ENCODE measurements around the gene TTC28.

DNA sequence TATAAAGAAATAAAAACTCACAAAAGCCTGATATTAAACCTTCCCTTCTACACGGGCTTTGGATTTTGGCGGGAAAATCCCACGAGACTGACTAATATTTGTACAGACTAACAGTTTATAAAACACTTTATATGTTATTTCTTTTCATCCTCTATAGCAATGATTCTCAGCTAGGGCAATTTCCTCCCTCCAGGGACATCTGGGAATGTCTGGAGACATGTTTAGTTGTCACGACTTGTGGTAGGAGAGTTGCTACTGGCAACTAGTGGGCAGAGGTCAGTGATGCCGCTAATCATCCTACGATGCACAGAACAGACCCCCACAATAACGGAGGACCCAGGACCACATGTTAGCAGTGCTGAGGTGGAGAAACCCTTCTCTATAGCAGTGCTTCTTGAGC is 455.8 kb downstream of the TTC28 start:
- TF ChIP-seq, protein P1, sequence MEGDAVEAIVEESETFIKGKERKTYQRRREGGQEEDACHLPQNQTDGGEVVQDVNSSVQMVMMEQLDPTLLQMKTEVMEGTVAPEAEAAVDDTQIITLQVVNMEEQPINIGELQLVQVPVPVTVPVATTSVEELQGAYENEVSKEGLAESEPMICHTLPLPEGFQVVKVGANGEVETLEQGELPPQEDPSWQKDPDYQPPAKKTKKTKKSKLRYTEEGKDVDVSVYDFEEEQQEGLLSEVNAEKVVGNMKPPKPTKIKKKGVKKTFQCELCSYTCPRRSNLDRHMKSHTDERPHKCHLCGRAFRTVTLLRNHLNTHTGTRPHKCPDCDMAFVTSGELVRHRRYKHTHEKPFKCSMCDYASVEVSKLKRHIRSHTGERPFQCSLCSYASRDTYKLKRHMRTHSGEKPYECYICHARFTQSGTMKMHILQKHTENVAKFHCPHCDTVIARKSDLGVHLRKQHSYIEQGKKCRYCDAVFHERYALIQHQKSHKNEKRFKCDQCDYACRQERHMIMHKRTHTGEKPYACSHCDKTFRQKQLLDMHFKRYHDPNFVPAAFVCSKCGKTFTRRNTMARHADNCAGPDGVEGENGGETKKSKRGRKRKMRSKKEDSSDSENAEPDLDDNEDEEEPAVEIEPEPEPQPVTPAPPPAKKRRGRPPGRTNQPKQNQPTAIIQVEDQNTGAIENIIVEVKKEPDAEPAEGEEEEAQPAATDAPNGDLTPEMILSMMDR (conservative IDR thresholded peaks at IDR 0.05; ENCODE audit: low read length), result no peak
- TF ChIP-seq EZH2phosphoT487 (IDR thresholded peaks at IDR 0.05; ENCODE audit: borderline replicate concordance), result no peak

All from Loucy (cell line).